ENCODE results near the gene PRR12.

- TF ChIP-seq ZBTB33 (IDR thresholded peaks at IDR 0.05): no peak
- no peak for TF ChIP-seq MAX (IDR thresholded peaks at IDR 0.05)
- no peak for TF ChIP-seq JUND (IDR thresholded peaks at IDR 0.05)
- TF ChIP-seq CTCF (IDR thresholded peaks at IDR 0.05; ENCODE audit: low read depth, low read length, missing input control): no peak
- TF ChIP-seq YY1 (IDR thresholded peaks at IDR 0.05): no peak
- TF ChIP-seq HNF4A (conservative IDR thresholded peaks at IDR 0.05): no peak
- no peak for TF ChIP-seq FOXA1 (IDR thresholded peaks at IDR 0.05)
- TF ChIP-seq TAF1 (conservative IDR thresholded peaks at IDR 0.05): no peak
- TF ChIP-seq GABPA (IDR thresholded peaks at IDR 0.05 in 1 of 2, conservative IDR thresholded peaks at IDR 0.05 in 1 of 2): no peak
- no peak for TF ChIP-seq REST (IDR thresholded peaks at IDR 0.05)
- no peak for TF ChIP-seq EGR1 (IDR thresholded peaks at IDR 0.05; ENCODE audit: low read depth in 2 of 2)
- TF ChIP-seq SP1 (IDR thresholded peaks at IDR 0.05): no peak
- TF ChIP-seq RXRA (IDR thresholded peaks at IDR 0.05): no peak
Measured at GRCh38 chr19:49663224-49663623, 72.2 kb downstream of the PRR12 start.

All from liver (tissue), 3 donors.